Uterus (tissue), 2 donors: Measurements from ENCODE around the gene AMH.

Source experiments
- CTCF ChIP-seq, 4 experiments: fragments of 200-600 bp in 2 of 4; fragments of 450-650 bp in 2 of 4; sonication (generic) in 2 of 4; IDR thresholded peaks; one replicate each; pipeline ENCODE4 v1.5.1; 2016 to 2019; ENCODE audit warnings: antibody characterized with exemption in 4 of 4, mild to moderate bottlenecking in 2 of 4, moderate library complexity in 1 of 4
- POLR2A ChIP-seq, 2 donors: fragments of 450-650 bp; IDR thresholded peaks; one replicate each; pipeline ENCODE4 v1.6.1; 2016; ENCODE audit warnings: antibody characterized with exemption in 2 of 2, mild to moderate bottlenecking in 1 of 2, moderate library complexity in 1 of 2

GRCh38 chr19:2240881-2241760 lies 8.0 kb upstream of the AMH start:
- TF ChIP-seq POLR2A (IDR thresholded peaks at IDR 0.05) = no peak
- TF ChIP-seq CTCF (IDR thresholded peaks at IDR 0.05) = no peak
